Gastroesophageal sphincter (tissue), 3 donors: Measurements from ENCODE around the gene CCSER2.
"Not testable (repeated sequence)": the region's sequence is repeated elsewhere in the genome, so short reads cannot be mapped to it uniquely, and the experiment has no call there.

Experiments
- CTCF ChIP-seq, 4 experiments: fragments of 200-600 bp in 2 of 4; fragments of 450-650 bp in 2 of 4; sonication (generic) in 1 of 4; IDR thresholded peaks; one replicate each; pipeline ENCODE4 v1.5.1; 2017 to 2019; ENCODE audit warnings: antibody characterized with exemption in 4 of 4, mild to moderate bottlenecking in 2 of 4, moderate library complexity in 2 of 4
- EP300 ChIP-seq: sonication (generic); formaldehyde crosslinking; IDR thresholded peaks from one replicate; pipeline ENCODE4 v1.6.1; 2017; ENCODE audit warnings: antibody characterized with exemption, mild to moderate bottlenecking

GRCh38 chr10:84326995-84327394, 1.4 kb upstream of the CCSER2 start:
- not testable (repeated sequence) for TF ChIP-seq CTCF (IDR thresholded peaks at IDR 0.05); EP300
